Right renal pelvis (tissue), 4 donors: ENCODE results near the gene ZNF611. TPM values are rescaled to one million over a fixed set of nuclear protein-coding genes. Genes with fewer than 3 reads are reported as not detected.
"Not testable (repeated sequence)": the region's sequence is repeated elsewhere in the genome, so short reads cannot be mapped to it uniquely, and the experiment has no call there.

ENCODE experiments used
- DNase-seq, 4 donors: peaks; one replicate each; pipeline ENCODE4 v3.0.0-alpha.2; 2013; ENCODE audit warnings: low read depth in 4 of 4, low spot score in 3 of 4, missing footprints in 1 of 4
- polyA plus RNA-seq, 4 donors: library from polyadenylated mRNA; unstranded; fragments of 120-200 nt; gene quantifications; one replicate each; pipeline ENCODE4 v1.2.1, GENCODE V29; 2013; ENCODE audit not compliant: insufficient read length in 4 of 4

ZNF611 gene
- polyA plus RNA-seq: 10 to 100 TPM; 13.6 to 19.8 (median 17.2) TPM

DNA sequence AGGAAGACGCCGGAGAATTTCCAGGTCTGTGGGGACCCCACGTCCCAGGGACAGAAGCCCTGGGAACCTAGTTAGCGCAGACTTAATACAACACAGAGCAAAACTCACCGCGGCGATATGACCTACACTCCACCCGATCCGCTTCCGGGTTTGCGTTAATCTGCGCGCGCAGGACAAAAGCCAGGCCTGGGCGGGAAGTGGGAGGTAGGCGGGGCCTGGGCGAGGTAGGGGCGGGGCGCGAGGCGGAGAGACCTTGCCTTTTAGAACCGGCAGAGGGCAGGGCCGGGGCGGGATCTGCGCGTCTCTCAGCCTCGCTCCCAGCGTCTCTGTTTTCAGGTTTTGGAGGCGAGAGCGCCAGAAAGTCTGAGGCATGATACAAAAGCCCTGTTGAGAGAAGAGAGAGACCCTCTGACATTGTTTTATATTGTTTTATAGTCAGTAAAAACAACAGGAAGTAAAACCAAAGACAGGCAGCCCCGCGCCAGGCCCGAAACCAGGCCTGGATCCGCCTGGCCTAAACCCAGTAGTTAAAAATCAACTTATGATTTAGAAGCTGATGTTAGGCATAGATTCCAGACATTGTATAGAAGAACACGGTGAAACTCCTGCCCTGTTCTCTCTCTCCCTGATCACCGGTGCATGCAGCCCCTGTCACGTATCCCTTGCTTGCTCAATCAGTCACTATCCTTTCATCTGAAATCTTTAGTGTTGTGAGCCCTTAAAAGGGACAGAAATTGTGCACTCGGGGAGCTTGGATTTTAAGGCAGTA is at the start of gene ZNF611:
Gene ZNF611, minus strand, starts transcription at position 152 of the 769 bp plus-strand sequence. CDS start 19,150 bp downstream, outside the sequence.
- DNase-seq: peak; percentile 89 to 94 (median 92)

DNA sequence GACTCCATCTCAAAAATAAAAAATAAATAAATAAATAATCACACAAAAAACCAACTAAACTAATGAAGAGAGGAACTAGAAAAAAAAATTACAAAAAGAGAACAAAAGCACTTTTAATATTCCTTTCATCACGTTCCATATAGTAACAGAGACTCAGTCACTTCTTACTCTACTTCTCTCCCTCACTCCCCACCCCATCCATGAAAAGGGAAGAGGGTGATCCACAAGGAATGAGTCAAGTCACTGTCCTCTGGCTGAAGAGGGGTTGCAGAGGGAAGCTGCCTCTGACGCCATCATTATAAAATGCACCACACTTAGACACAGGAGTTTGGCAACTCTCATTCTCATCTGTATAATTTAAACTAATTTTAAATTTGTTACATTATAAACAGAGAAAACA is 48.0 kb upstream of the ZNF611 start:
- not testable (repeated sequence) for DNase-seq

DNA sequence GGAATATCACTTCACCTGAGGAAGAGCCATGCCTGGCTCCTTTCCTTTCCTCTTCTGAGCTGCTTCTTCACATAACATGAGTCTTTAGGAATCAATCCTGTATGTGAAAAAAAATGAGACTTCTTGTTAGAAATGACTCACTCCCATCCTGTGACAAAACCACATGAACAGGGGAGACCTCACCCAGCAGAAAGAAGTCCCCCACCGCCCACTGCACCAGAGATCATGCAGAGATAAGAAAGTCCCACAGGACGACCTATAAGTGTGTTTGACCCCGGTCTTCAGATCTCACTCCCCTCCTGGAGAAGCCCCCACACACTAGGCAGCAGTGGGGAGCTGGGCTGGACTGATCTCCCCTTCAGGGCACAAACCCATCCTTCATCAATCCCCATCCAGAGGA is 44.0 kb upstream of the ZNF611 start:
- no peak for DNase-seq

DNA sequence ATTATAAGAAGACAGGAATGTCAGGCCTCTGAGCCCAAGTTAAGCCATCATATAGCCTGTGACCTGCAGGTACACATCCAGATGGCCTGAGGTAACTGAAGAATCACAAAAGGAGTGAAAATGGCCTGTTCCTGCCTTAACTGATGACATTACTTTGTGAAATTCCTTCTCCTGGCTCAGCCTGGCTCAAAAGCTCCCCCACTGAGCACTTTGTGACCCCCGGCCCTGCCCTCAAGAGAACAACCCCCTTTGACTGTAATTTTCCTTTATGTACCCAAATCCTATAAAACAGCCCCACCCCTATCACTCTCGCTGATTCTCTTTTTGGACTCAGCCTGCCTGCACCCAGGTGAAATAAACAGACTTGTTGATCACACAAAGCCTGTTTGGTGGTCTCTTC is 21.6 kb upstream of the ZNF611 start:
- DNase-seq: not testable (repeated sequence)

DNA sequence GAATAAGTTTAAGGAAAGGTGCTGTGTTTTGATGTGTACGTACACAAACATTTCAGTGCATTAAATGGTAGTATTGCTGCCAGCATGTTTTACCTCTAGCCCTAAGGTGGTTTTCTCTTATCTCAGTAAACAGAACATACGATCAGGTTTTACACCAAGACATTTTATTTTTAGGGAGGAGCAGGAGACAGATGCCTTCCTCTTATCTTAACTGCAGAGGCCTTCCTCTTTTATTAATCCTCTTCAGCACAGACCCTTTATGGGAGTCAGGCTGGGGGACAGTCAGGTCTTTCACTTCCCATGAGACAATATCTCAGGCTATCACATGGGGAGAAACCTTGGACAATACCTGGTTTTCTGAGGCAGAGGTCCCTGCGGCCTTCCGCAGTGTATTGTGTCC is 14.9 kb upstream of the ZNF611 start:
- DNase-seq: no peak

DNA sequence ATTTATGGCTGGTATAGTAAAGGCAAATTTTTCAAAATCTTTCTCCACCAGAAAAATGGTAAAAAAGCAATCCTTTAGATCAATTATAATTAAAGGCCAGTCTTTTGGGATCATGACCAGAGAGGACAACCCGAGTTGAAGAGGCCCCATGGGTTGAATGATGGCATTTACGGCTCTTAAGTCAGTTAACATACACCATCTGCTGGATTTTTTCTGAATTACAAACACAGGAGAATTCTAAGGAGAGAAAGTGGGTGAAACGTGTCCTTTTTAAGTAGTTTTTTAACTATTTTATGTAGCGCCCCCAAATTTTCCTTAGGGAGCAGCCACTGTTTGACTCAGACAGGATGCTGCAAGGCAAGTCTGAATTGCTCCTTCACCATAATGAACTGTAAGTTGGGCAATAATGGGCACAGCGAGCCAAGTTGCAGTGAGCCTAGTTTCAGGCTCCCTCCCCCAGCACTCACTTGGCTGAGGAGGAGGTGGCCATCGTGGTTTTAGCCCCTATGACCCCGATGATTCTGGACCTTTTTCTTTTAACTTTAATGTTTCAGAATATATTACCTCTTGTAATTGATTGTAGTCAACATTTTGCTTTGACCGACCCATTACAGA is 13.6 kb upstream of the ZNF611 start:
- peak in 1 of 4 donors; percentile 43 for DNase-seq

DNA sequence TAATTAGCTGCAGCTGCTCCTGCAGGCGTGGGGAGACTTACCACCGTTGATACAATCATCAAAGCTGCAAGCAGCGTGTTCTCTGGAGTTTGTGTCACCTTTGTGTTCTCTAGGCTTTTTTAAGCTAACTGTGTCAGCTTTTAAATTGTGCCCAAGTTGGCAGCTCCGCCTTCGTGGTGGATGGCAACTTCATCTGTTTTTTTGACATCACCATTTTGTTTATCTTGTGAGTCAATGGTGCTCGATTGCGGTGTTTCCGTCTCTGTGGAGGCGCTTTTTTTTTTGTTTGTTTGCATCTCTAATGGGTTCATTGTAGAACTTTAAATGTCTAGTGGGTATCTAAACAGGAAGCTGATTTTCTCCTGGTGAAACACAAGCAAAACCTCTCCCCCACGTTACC is 11.1 kb upstream of the ZNF611 start:
- not testable (repeated sequence) for DNase-seq

DNA sequence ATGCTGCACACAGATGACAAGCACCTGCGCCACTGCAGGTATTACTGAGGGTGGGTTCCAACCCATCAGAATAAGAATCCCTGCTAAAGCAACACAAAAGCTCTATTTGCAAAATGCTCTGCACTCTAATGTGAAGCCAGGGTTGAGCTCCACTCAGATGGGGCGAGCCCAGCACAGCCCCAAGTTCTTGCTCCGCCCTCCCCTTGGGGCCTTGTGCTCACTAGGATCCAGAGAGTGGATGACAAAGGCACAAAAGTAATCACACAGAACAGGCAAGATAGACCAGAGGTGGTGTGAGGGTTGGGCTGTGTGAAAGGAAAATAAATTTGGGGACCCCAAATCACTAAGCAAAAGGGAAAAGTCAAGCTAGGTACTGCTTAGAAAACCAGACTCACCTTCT is 8.2 kb upstream of the ZNF611 start:
- no peak for DNase-seq

DNA sequence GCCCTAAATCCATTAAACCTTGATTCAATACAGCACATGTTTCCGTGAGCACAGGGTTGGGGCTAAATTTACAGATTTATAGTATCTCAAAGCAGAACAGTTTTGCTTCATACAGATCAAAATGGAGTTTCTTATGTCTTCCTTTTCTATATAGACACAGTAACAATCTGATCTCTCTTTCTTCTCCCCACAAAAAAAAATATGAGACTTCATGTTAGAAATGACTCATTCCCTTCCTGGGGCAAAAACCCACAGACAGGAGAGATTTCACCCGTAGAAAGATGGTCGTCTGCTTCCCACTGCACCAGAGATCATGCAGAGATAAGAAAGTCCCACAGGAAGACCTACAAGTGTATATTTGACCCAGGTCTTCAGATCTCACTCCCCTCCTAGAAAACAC is 7.7 kb upstream of the ZNF611 start:
- no peak for DNase-seq

DNA sequence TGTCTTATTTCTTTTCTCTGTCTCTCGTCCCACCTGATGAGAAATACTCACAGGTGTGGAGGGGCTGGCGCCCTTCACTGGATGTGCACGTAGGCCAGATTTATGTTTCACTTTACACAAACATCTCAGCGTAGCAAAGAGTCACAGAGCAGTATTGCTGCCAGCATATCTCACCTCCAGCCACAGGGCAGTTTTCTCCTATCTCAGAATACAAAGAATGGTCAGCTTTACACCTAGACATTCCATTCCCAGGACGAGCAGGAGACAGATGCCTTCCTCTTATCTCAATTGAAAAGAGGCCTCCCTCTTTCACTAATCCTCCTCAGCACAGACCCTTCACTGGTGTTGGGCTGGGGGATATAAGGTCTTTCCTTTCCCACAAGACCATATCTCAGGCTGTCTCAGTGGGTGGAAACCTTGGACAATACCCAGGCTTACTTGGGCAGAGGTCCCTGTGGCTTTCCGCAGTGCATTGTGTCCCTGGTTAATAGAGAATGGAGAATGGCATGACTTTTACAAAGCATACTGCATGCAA is 7.2 kb upstream of the ZNF611 start:
- no peak for DNase-seq

DNA sequence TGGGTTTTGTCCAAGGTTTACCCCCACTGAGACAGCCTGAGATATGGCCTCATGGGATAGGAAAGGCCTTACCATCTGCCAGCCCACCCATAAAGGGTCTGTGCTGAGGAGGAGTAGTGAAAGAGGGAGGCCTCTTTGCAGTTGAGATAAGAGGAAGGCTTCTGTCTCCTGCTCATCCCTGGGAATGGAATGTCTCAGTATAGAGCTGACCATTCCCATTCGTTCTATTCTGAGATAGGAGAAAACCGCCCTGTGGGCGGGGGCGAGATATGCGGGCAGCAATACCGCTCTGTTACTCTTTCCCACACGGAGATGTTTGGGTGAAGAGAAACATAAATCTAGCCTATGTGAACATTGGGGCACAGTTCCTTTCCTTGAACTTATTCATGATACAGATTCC is 6.5 kb upstream of the ZNF611 start:
- DNase-seq: not testable (repeated sequence)

DNA sequence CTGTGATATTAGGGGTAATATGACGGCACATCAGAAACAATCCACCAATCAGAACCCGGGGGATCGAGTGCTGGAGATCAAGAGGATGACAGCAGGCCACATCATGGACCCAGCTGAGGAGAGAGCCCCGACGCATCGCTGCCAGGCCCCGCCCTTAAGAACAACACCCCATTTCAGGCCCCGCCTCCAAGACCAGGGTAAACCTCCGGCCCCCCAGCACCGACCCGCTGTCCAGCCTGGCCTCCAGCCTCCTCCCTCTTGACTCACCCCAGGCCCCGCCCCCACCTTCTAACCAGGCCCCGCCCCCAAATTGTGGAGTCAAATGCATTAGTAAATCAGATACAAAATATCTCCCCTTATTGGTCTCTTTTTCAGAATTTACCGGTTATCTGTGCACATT is 4.7 kb upstream of the ZNF611 start:
- DNase-seq: no peak

DNA sequence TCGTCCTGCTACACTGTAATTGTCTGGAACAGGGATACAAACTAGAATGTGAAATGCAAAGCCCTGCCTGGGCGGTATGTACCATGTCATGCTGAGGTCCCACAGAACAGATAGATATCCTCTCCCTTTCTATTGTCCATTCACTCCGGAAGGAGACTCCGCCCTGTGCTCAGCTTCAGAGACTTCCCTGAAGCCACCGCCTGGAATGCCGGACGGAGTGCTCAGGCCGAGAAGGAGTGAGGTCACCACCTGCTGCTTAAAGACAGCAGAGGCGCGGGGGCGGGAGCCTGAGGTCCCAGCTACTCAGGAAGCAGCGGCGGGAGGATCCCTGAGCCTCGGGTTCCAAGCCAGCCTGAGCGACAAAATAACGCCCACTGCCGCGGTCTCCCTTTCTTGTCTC is 890 bp upstream of the ZNF611 start:
- DNase-seq: peak in 3 of 4 donors; percentile 38 to 54 (median 41)

DNA sequence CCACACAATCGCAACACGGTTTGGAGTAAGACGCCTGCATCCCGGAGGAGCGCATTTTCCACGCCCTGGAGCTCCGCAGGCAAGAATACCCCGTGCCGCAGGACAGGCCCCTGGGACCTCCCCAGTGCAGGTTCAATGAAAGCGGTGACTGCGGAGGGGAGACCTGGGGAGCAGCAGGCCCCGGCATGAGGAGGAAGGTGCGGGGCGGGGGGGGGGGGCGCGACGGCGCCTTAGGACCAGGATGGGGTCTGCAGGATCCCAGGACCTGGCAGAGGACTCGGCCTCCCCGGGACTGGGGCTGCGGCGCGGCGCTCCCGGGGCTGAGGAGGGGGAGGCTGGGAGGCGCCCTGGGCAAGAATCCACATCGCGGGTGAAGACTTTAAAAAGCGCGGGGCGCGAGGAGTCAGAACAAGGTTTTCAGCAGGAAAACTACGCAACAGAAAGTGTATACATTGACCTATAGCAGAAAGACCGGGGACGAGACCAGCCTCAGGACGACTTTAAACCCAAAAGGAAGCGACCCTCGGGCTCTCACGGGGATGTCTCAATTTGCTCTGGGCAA is 432 bp downstream of the ZNF611 start:
- no peak for DNase-seq

DNA sequence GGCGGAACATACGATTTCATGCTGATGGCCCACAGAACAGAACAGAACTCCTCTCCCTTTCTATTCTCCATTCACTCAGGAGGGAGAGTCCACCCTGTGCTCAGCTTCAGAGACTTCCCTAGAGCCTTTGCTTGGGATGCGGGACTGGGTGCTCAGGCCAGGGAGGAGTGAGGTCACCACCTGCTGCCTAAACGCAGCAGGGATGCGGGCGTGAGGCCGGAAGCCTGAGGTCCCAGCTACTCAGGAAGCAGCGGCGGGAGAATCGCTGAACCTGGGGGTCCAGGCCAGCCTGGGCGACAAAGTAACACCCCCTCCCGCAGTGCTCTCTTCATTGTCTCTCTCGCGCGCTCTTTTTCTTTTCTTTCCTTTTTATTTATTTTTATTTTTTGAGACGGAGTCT is 8.8 kb downstream of the ZNF611 start:
- DNase-seq: not testable (repeated sequence)

DNA sequence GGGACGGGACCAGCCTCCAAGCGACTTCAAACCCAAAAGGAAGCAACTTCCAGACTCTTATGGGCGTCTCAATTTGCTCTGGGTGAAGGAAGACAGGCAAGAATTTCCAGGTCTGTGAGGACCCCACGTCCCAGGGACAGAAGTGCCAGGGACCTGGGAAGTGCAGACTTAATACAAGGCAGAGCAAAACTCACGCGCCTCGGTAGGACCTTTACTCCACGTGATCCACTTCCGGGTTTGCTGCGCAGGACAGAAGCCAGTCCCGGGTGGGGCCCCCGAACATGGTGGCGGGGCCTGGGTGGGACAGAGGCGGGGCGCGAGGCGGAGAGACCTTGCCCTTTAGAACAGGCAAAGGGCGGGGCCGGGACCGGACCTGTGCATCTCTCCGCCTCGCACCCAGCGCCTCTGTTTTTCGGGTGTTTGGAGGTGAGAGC is 9.3 kb downstream of the ZNF611 start:
- no peak for DNase-seq

DNA sequence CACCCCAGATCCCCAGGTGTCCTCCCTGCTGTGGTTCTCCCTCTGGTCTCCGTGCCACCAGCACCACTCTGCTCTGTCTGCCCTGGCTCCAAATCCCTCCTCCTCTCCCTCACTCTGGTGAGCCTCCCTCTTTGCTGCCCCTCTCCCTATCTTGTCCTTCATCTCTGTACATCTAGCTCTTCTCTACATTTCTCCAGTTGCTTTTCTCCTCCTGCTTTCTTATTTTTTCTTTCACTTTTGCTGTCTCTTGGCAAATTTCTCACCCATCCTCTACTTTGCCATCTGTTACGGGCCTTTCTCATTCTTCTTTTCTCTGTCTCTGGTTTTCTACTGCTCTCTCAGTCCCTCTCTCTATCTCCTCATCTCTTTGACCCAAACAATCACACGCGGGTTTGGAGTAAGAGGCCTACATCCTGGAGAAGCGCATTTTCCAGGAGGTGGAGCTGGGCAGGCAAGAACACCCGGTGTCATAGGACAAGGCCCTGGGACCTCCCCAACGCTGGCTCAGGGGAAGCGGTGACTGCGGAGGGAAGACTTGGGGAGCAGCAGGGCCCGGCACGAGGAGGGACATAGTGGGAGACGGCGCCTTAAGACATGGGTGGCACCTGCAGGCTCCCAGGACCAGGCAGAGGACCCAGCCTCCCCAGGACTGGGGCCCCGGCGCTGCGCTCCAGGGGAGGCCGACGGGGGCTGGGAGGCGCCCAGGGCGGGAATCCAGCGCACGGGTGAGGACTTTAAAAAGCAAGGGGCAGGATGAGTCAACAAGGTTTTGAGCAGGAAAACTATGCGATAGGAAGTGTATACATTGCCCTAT is 9.9 kb downstream of the ZNF611 start:
- DNase-seq: no peak

DNA sequence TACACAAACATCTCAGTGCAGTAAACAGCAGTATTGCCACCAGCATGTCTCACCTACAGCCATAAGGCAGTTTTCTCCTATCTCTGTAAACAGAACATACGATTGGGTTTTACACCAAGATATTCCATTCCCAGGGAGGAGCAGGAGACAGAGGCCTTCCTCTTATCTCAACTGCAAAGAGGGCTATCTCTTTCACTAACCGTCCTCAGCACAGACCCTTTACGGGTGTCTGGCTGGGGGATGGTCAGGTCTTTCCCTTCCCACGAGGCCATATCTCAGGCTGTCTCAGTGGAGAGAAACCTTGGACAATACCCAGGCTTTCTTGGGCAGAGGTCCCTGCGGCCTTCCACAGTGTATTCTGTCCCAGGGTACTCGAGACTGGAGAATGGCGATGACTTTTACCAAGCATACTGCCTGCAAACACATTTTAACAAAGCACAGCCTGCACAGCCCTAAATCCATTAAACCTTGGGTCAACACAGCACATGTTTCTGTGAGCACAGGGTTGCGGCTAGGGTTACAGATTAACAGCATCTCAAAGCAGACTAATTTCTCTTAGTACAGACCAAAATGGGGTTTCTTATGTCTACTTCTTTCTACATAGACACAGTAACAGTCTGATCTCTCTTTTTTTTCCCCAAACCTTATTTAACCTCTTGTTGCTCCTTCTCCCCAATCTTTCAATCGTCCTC is 10.8 kb downstream of the ZNF611 start:
- DNase-seq: not testable (repeated sequence)

DNA sequence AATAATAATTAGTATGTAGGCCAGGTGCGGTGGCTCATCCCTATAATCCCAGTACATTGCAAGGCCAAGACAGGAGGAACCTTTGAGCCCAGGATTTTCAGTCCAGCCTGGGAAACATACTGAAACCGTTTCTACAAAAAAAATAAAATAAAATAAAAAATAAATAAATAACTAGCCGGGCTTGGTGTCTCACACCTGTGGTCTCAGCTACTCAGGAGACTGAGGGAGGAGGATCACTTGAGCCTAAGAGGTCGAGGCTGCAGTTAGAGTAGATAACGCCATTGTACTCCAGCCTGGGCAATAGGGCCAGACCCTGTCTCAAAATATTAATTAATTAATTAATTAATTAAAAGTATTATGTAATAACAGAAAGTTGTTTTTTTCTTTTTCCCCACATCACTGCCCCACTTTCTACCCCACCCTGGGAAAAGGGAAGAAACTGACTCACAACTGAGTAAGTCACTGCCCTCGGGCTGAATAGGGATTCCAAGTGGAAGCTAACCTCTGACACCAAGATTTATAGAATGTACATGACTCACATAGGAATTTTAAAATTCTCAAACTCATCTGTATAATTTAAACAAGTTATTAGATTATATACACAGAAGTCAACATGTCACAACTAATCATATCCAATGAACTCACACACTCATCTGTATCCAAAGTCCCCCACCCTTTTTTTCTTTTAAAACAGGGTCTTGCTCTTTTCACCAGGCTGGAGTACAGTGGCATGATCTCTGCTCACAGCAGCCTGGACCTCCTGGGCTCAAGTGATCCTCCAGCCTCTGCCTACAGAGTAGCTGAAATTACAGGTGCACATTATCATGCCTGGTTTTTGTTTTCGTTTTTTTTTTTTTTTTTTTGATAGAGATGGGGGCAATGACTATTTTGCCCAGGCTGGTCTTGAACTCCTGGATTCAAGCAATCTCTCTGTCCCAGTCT is 12.5 kb downstream of the ZNF611 start:
- DNase-seq: no peak
